GM21423 (cell line): ENCODE results near the gene GLRA1.
"Not testable (repeated sequence)": the region's sequence is repeated elsewhere in the genome, so short reads cannot be mapped to it uniquely, and the experiment has no call there.

Experiments used
- ATAC-seq: cut with Tn5 transposase; IDR thresholded peaks from one replicate; pipeline ENCODE4 v1.9.1; 2021; ENCODE audit warnings: mild to moderate bottlenecking, moderate library complexity; ENCODE audit not compliant: unreplicated experiment

Gene GLRA1

DNA sequence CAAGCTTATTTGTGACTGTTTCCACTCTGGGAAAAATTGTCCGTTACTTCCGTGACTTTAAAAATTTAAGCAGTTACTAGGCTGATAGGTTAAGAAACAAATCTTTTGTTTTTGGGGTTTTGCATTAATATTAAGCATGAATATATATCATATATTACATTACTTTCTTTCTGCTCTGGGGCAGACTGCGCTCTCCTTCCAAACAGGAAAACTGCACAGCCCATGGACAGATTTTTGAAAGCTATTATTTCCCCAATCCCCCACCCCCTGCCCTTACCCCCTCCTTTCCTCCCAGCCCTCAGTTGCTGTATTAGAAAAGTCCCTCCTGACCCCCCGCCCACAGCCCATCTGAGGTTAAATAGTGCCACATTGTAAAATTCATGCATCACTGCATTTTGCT is 102.5 kb downstream of the GLRA1 start:
- no peak for ATAC-seq

DNA sequence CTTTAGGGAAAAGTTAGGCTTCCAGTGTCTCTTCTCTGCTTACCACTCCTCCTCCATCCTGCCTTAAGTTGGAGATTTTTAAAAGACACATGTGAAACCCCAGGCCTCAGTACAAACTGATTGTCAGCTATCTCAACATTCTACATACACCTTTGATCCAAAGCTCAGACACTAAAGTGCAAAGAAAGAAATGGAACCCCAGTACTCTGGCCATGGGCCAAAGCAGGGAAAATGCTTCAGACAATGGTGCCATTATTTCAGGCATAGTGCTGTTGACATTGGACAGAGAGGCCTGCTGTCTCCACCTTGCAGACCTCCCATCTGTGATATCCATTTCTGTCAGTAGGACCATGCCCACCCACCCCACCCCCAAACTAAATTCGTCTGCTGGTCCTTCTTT is 103.7 kb downstream of the GLRA1 start:
- ATAC-seq = no peak

DNA sequence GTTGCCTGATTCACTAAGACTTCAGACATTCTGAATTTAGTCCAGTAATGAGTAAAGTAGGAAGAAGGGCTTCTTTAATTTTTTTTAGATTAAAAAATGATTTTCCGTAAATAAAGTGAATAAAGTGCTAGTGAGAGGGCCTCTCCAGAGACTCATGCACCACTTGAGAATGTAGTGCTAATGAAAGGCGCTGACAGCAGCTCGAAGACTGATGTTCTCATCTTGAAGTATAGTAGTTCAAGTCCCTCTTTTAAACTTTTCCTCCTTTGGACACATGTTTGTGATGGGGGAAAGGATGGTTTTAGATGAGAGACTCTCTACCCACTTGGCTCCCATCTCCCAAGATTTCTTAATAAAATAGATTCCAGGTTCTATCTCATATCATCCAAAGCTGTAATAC is 104.4 kb downstream of the GLRA1 start:
- ATAC-seq = no peak

DNA sequence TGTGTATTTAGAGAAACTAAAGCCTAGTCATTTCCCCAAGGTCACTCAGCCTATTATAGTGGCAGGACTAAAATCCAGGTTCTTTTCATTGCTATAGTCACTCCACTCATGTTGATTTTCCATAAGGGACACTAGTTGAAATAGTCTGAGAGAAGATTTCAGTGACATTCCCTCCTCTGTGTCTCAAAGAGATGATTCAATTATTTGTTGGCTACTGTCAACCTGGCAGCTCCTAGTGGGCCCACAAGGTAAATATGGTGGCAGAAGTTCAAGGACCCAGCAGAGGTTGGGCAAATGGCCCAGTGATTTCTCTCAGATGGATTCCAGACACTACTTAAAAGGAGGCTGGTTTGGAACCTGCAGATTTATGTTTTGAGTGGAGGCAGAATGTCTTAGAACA is 104.8 kb downstream of the GLRA1 start:
- ATAC-seq = no peak

DNA sequence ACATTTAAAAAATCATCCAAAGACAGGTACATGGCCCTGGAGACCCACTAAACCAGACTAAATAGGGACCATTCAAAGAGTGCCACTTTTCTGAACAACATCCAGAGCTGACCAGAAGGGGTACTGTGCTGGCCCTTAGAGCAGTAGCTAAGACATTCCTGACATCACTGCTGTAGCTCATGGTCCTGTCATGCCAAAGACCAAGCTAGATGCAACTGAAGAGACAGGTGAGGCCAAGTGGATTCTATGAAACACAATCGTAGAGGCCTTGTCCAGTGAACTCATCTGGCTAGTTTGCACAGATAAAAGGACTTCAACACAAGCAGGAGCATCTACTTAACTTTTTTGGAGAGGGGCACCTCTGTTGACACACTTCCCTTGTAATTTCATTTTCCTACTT is 109.6 kb downstream of the GLRA1 start:
- no peak for ATAC-seq

DNA sequence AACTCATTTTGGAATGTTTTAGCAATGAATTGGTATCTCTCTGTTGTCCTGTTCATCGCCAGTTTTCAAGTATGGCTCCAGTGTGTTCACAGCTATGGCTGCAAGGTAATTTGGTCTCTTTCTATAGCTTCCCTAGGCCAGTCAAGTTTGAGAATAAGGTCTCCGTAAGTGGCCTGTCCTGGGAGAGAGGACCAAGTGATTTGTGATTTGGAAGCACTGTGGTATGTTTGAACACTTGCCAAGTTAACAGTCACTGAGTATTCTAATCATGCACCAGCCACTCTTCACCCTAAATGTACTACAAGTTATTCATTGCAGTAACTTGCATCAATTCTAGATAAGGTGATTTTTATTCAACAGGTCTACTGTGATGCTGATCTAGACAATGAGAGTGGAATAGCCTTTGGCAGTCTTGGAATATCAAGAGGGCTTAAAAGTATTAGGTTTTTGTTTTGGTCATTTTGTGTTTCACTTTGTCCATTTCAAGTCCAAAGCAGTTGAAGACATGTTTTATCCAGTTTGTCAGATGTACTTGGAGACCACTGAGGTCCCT is 111.8 kb downstream of the GLRA1 start:
- ATAC-seq = no peak

DNA sequence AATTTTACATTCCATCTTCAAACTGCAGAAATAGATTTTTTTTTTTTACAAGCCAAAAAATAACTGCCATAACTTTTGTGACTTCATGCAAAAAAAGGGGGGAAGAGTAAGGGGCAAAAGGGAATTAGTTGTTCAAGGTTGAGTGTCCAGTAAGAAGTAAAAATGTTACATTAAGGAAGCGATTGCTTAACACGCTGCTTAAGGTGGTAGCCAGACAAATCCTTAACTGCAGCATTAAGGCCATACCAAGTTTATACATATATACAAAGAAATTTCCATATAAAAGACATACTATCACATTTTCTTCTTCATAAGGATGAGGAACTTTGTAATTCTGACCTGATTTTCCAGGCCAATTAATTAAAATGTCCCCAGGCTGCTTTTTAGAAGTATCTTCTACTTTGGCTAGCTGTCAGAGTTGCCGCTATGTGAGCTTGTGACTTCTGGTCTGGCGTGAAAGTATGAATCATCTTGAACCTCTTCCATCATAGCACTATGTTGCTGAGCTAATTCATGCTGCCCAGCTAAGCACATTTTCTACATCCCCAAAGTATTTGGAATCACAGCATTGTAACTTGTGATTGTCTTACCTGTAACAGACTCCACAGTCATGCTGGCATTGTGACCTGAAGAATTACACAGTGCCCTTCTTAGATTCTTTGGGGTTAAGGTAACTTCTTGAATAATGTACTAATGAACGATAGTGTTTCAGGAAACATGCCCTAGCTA is 112.9 kb downstream of the GLRA1 start:
- no peak for ATAC-seq

DNA sequence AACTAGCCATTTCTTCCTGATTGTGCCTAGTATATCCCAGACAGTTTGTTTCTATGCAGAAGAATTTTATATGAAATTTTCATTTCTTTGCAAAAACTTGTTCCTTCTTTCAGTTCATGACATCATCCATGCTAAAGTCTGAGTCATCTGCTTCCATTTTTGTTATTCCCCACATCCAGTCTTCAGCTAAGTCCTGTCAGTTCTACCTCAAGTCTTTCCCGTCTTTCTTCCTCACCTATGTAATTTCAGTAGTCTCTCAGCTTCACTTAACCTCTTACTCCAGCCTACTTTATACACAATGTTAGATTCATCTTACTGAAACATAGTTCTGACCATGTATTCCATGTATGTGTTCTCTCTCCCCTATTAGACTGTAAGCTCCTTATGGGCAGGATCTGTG is 113.8 kb downstream of the GLRA1 start:
- ATAC-seq = no peak

DNA sequence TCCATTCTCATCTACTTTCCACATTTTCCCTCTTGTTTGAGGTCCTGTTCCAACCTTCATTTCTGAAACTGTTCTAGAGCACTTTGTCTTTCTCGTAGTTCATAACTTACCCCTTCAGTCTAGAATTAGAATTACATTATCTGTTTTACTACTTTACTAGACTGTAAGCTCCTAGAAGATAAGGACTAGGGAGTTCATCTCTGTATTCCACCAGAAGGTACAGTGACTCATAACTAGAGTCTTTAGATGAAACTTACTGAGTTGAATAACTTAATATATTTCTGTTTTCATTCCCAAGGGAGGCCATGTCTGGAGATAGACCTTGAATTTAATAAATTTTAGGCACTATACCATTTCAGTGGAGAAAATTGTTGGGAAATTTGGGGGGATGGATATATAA is 114.2 kb downstream of the GLRA1 start:
- no peak for ATAC-seq

DNA sequence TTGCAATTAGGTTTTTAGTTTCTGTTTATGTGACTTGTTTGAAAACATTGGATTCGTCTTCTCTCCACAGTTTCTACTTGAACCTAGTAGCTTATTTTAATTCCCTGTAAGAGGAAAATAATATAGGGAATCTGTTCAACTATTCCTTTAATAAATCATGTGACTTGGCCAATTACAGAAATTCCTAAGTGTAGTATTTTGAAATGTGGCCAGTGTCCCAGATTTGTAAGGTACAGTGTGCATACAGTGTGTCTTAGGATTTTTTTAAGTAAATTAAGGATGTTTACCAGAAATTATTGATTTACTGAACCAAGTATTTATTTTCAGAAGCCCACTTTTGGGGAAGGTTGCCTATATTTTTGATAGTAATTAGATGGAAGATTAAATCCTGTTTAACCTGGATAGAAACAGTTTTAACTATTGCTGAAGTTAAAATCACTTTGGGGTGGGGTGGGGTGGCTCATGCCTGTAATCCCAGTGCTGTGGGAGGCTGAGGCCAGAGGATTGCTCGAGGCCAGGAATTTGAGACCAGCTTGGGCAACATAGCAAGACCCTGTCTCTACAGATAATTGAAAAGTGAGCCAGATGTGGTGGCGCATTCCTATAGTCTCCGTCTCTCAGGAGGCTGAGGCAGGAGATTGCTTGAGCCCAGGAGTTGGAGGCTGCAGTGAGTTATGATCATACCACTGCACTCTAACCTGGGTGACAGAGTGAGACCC is 116.0 kb downstream of the GLRA1 start:
- no peak for ATAC-seq

DNA sequence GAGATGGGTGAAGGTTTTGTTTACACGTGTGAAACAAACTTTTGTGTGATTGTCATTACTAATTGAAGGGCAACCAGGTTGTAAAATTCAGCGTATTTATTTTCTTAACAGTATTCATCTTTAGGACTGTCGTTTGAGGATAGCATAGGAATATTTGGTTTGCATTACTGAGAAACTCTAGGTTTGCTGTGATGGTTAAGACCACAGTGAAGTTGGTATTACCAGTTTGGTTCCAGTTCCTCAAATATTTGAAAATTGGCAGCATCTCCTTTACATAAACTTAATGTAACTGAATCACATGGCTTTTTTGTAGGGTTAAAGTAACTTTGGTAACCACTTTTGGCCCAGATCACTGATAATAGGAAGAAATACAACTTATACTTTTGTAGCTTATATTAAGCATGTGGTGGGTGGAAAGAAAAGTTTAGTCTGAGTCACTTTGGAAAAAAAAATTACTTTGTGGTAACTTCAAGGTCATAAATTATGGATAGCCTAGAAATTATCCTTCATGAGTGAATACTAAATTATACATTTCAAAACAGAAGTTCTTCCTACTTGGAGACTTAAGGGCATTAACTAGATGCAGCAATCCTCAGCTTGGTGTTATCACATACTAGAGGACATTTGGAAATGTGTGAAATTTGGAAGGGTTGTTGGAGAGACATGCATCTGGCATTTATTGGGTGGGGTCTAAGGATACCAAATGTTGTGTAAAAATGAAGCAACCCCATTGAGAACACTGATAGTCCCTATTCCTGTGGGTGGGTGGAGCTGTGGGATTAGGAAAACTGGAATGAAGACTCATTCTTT is 119.0 kb downstream of the GLRA1 start:
- ATAC-seq = no peak

DNA sequence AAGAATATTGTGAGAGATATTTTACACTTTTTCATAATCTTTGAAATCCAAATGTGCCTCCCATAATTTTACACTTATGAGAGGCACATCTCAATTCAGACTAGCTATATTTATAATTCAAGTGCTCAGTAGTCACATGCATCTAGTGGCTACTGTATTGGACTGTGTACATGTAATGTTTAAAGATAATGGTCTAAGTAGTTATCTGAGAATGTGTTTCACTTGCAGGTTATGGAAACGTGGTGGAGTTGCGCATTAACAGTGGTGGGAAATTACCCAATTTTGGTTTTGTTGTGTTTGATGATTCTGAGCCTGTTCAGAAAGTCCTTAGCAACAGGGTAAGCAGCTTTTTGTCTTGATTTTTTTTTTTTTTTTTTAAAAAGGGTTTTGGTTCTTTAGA is 124.1 kb downstream of the GLRA1 start:
- no peak for ATAC-seq

DNA sequence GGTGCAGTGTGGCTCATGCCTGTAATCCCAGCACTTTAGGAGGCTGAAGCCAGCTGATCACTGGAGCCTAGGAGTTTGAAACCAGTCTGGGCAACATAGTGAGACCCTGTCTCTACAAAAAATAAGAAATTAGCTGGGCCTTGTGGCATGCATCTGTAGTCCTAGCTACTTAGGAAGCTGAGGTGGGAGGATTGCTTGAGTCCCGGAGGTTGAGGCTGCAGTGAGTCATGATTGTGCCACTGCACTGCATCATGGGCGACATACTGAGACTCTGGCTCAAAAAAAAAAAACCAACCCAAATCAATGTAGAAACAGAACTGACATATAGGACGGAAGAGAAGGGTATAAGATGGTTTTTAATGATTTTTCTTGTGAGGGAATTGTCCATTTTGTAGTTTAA is 125.2 kb downstream of the GLRA1 start:
- ATAC-seq = no peak

DNA sequence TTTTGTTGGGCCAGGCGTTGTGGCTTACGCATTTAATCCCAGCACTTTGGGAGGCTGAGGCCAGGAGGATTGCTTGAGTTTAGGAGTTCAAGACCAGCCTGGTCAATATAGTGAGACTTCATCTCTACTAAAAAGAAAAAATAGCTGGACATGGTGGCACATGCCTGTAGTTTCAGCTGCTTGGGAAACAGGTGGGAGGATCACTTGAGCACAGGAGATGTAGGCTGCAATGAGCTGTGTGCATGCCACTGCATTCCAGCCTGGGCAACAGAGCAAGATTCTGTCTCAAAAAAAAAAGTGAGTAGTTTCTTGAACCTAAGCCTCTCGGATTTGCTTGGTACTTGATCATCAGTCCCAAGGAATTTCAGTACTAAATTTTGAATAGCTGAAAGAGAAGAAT is 126.0 kb downstream of the GLRA1 start:
- ATAC-seq = no peak

DNA sequence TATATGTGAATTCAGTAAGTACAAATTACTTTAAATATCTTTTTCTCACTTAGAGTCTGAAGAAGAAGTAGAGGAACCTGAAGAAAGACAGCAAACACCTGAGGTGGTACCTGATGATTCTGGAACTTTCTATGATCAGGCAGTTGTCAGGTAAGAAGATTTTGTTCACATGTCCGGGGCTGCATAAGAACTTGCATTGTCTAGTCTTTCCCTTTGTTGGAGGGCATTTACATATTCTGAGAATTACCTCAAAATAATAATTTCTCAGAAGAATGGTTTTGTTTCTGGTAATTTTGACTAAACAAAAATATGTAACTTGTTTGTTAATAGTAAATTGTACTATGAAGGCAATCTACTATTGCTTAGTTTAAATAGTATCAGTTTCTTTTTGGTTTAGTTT is 129.2 kb downstream of the GLRA1 start:
- ATAC-seq = no peak

DNA sequence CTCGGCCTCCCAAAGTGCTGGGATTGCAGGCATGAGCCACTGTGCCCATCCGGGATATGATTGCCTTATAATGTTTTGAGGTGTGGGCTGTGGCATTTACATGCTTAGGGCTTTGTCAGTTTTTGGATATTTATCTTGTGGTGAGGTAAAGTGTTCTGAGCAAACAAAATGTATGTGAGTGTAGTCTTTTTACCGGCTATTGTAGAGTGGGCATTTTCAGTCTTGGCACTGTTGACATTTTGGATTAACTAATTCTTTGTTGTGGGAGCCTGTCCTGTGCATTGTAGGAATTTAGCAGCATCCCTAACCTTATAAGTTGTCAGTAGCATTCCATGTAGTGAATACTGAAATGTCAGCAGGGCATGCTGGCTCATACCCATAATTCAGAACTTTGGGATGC is 131.3 kb downstream of the GLRA1 start:
- no peak for ATAC-seq

DNA sequence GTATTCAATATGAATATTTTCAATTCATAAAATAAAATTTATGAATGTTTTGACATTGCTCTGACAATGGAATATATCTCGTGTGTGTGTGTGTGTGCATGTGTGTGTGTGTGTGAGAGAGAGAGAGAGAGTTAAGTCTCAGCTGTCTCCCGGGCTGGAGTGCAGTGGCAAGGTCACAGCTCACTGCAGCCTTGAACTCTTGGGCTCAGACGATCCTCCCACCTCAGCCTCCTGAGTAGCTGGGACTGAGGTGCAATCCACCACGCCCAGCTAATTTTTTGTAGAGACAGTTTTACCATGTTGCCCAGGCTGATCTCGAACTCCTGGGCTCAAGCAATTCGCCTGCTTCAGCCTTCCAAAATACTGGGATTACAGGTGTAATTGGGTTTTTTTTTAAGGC is 136.8 kb downstream of the GLRA1 start:
- ATAC-seq = no peak

DNA sequence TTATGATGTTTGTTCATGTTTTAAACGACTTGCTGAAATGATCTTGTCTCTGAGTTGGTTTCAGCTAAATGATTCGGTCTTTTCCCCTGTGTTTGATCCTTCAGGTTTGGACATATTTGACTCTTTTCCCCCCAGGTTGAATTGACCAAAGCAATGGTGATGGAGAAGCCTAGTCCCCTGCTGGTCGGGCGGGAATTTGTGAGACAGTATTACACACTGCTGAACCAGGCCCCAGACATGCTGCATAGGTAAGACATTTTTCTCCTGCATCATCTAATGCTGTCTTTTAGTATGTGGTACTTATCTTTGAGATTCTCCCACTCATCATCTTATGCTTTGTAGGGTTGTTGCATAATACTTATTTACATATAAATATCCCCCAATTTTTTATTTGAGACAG is 138.2 kb downstream of the GLRA1 start:
- ATAC-seq = no peak

DNA sequence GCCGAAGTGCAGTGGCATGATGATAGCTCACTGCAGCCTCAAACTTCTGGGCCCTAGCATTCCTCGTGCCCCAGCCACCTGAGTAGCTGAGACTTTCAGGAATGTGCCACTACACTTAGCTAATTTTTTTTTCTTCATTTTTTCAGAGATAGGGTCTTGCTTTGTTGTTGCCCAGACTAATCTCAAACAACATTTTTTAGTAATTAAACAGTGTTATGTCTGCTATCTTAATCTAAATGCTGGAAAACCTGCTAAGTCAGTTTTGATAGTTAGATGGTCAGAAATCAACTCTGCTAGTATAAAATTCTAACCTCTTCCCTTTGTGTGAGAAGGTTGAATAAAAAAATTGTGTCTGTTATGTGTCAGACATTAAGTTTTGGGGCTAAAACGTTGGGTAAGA is 140.5 kb downstream of the GLRA1 start:
- ATAC-seq = no peak

DNA sequence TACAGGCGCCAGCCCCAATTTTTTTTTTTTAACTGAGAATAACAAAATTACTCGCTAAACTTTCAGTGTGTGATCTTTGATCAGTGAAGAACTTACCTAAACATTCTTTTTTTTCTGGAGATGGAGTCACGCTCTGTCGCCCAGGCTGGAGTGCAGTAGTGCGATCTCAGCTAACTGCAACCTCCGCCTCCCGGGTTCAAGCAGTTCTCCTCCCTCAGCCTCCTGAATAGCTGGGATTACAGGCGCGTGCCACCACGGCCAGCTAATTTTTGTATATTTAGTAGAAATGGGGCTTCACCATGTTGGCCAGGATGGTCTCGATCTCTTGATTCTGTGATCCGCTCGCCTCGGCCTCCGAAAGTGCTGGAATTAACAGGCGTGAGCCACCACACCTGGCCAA is 141.0 kb downstream of the GLRA1 start:
- ATAC-seq = not testable (repeated sequence)

DNA sequence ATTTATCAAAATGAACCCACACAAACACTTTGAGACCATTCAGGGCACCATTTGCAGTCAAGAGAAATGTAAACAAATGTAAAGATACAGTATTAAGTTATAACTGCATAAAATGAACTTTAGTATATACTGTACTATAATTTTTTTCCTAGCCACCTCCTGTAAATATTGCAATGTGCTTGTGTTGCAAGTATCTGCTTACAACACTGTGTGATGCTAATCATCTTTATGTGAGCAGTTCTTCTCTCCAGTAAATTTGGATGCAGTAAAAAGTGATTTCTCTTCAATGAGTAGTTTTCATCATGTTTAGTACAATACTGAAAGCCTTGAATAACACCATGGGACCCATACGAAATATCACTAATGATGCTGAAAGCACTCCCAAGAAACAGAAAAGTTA is 143.4 kb downstream of the GLRA1 start:
- ATAC-seq = no peak

DNA sequence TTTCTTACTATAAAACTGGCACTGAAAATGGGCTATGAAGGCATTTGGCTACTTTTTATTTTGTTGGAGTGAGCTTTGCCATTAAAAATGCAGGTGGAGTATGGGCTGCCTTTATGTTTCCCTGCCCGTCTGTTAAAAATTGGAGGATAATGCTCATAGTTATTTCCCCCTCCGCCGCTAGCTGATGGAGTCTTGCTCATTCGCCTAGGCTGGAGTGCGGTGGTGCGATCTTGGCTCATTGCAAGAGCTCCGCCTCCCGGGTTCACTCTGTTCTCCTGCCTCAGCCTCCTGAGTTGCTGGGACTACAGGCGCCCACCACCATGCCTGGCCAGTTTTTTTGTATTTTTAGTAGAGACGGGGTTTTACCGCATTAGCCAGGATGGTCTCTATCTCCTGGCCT is 144.3 kb downstream of the GLRA1 start:
- no peak for ATAC-seq
